Effector CD4-positive, alpha-beta T cell (primary cell): Measurements from ENCODE around the gene TADA1.

Experiments used
- DNase-seq: peaks from one replicate; pipeline ENCODE4 v3.0.0-alpha.2; 2020
- total RNA-seq: gene quantifications from one replicate; lab custom pipeline; 2026; lab: John Stamatoyannopoulos, UW

Gene TADA1
- 23.3 reads per million, percentile 50 among the genes with 10 or more reads in this experiment for total RNA-seq

GRCh38 chr1:166875734-166876539 lies at the start of gene TADA1:
TADA1 (minus strand) TSS chr1:166876264; CDS start chr1:166876233, 31 bp downstream.
- DNase-seq = peak; percentile 98

GRCh38 chr1:166924823-166925541 lies 48.9 kb upstream of the TADA1 start:
- DNase-seq = no peak

- no peak for DNase-seq
Observed at GRCh38 chr1:166920561-166921475, 44.8 kb upstream of the TADA1 start.

- no peak for DNase-seq
Observed at GRCh38 chr1:166918956-166919316, 42.9 kb upstream of the TADA1 start.

- DNase-seq = no peak
Observed at GRCh38 chr1:166918088-166918955, 42.3 kb upstream of the TADA1 start.

GRCh38 chr1:166915941-166916340 lies 39.9 kb upstream of the TADA1 start:
- DNase-seq = no peak

- DNase-seq = no peak
Observed at GRCh38 chr1:166915042-166915441, 39.0 kb upstream of the TADA1 start.

- no peak for DNase-seq
Observed at GRCh38 chr1:166914111-166914510, 38.0 kb upstream of the TADA1 start.

- no peak for DNase-seq
Observed at GRCh38 chr1:166911624-166912023, 35.6 kb upstream of the TADA1 start.

GRCh38 chr1:166910396-166910994 lies 34.4 kb upstream of the TADA1 start:
- DNase-seq = peak; percentile 65

GRCh38 chr1:166908942-166909341 lies 32.9 kb upstream of the TADA1 start:
- no peak for DNase-seq

- no peak for DNase-seq
Observed at GRCh38 chr1:166907763-166908162, 31.7 kb upstream of the TADA1 start.

GRCh38 chr1:166907051-166907450 lies 31.0 kb upstream of the TADA1 start:
- no peak for DNase-seq

GRCh38 chr1:166906647-166907046 lies 30.6 kb upstream of the TADA1 start:
- DNase-seq = no peak

GRCh38 chr1:166905900-166906299 lies 29.8 kb upstream of the TADA1 start:
- DNase-seq = no peak

- no peak for DNase-seq
Observed at GRCh38 chr1:166905136-166905535, 29.1 kb upstream of the TADA1 start.

- no peak for DNase-seq
Observed at GRCh38 chr1:166903232-166903631, 27.2 kb upstream of the TADA1 start.

- DNase-seq = no peak
Observed at GRCh38 chr1:166902279-166902678, 26.2 kb upstream of the TADA1 start.

- DNase-seq = no peak
Observed at GRCh38 chr1:166900987-166901386, 24.9 kb upstream of the TADA1 start.

GRCh38 chr1:166899769-166900168 lies 23.7 kb upstream of the TADA1 start:
- no peak for DNase-seq

GRCh38 chr1:166895766-166896165 lies 19.7 kb upstream of the TADA1 start:
- DNase-seq = no peak

- DNase-seq = no peak
Observed at GRCh38 chr1:166889776-166890175, 13.7 kb upstream of the TADA1 start.
